GM12878 (cell line): Measurements from ENCODE around the gene SOX18. TPM values are rescaled to one million over a fixed set of nuclear protein-coding genes. Genes with fewer than 3 reads are reported as not detected.

Experiments
- ATAC-seq: fragments of 200-7000 bp; cut with Tn5 transposase; 3 replicates; pipeline ENCODE4 v1.9.1; 2020; ENCODE audit warnings: mild to moderate bottlenecking, moderate library complexity
- BruUV-seq: library from RNA; stranded (reverse); fragments of 400-500 nt; replicated peaks from 2 replicates; lab custom pipeline; 2021; lab: Mats Ljungman, UMichigan
- CTCF ChIA-PET: fragments of 300-600 bp; sonication (Branson Sonifier 250); formaldehyde crosslinking; extraction: SDS; loops from one replicate; lab custom pipeline; 2021; ENCODE audit warnings: inconsistent platforms; lab: Yijun Ruan, JAX
- POLR2A ChIA-PET: fragments of 350-600 bp; formaldehyde crosslinking; extraction: SDS; loops from one replicate; lab custom pipeline; 2021; ENCODE audit warnings: inconsistent platforms; lab: Charles Lee
- RAD21 ChIA-PET: fragments of 300-600 bp; sonication (Branson Sonifier 250); formaldehyde crosslinking; loops from one replicate; lab custom pipeline; 2023; ENCODE audit warnings: antibody characterized with exemption; ENCODE audit not compliant: unreplicated experiment; lab: Charles Lee
- SMC1A ChIA-PET: fragments of 300-600 bp; sonication (Branson Sonifier 250); formaldehyde crosslinking; loops from one replicate; lab custom pipeline; 2023; ENCODE audit not compliant: unreplicated experiment, uncharacterized antibody; lab: Charles Lee
- DNase-seq: peaks from one replicate; pipeline ENCODE4 v3.0.0-alpha.2; 2011; ENCODE audit warnings: low read depth, low spot score
- FAIRE-seq: peaks from 3 replicates; lab custom pipeline; 2011; peaks lifted over from hg19 to GRCh38; lab: Jason Lieb, UNC
- H2AFZ ChIP-seq: 2 replicates; pipeline ENCODE4 v1.6.0; 2011; ENCODE audit warnings: low read depth, low read length, control low read depth; ENCODE audit not compliant: control insufficient read depth
- H3K27ac ChIP-seq: 2 replicates; pipeline ENCODE4 v1.5.1; 2011; ENCODE audit warnings: control low read depth; ENCODE audit not compliant: control insufficient read depth, insufficient read depth
- H3K27me3 ChIP-seq, 2 experiments: replicated peaks in 1 of 2; 2 replicates each; pipeline versions ENCODE4 v1.6.0 to v1.6.1; 2011; ENCODE audit warnings: low read length in 1 of 2; ENCODE audit not compliant: control insufficient read depth in 2 of 2, insufficient read depth in 2 of 2
- H3K36me3 ChIP-seq, 2 experiments: 2 replicates each; pipeline ENCODE4 v1.5.1; 2011; ENCODE audit warnings: low read length in 1 of 2; ENCODE audit not compliant: control insufficient read depth in 2 of 2, insufficient read depth in 2 of 2
- H3K4me1 ChIP-seq: 2 replicates; pipeline ENCODE4 v1.6.1; 2011; ENCODE audit warnings: mild to moderate bottlenecking, low read length, moderate library complexity, mixed read lengths; ENCODE audit not compliant: control insufficient read depth, insufficient read depth
- H3K4me2 ChIP-seq: 2 replicates; pipeline ENCODE4 v1.6.0; 2011; ENCODE audit warnings: control low read depth; ENCODE audit not compliant: control insufficient read depth, insufficient read depth
- H3K4me3 ChIP-seq: fragments of 200-600 bp; sonication (generic); 2 replicates; pipeline ENCODE4 v1.5.1; 2016
- H3K79me2 ChIP-seq: 2 replicates; pipeline ENCODE4 v1.6.0; 2011; ENCODE audit warnings: low read length; ENCODE audit not compliant: control insufficient read depth, insufficient read depth
- H3K9ac ChIP-seq: 2 replicates; pipeline ENCODE4 v1.8.0; 2011; ENCODE audit warnings: low read length, control low read depth, mixed read lengths; ENCODE audit not compliant: control insufficient read depth, insufficient read depth
- H3K9me3 ChIP-seq: replicated peaks from 3 replicates; pipeline ENCODE4 v1.5.1; 2011; ENCODE audit warnings: mild to moderate bottlenecking, low read length; ENCODE audit not compliant: control insufficient read depth, insufficient read depth
- H4K20me1 ChIP-seq: 2 replicates; pipeline ENCODE4 v1.6.0; 2011; ENCODE audit not compliant: control insufficient read depth, insufficient read depth
- JUND ChIP-seq: IDR thresholded peaks from 2 replicates; pipeline ENCODE4 v1.6.1; 2012; ENCODE audit warnings: low read depth, mild to moderate bottlenecking, low read length, improper control_type of control experiment, moderate library complexity
- NFXL1 ChIP-seq: fragments of 450-650 bp; IDR thresholded peaks from 2 replicates; pipeline ENCODE4 v1.6.1; 2017; ENCODE audit warnings: antibody characterized with exemption, mild to moderate bottlenecking, borderline replicate concordance
- NR2C2 ChIP-seq: IDR thresholded peaks from 2 replicates; pipeline ENCODE4 v1.6.1; 2011; ENCODE audit warnings: borderline replicate concordance, low read depth; ENCODE audit not compliant: control insufficient read depth, insufficient read length
- NRF1 ChIP-seq: conservative IDR thresholded peaks from 2 replicates; pipeline ENCODE4 v1.6.1; 2011; ENCODE audit warnings: mild to moderate bottlenecking, low read depth, low read length, improper control_type of control experiment
- POLR2AphosphoS5 ChIP-seq: IDR thresholded peaks from 2 replicates; pipeline ENCODE4 v1.6.1; 2011; ENCODE audit warnings: mild to moderate bottlenecking, low read length, inconsistent platforms
- SUZ12 ChIP-seq: fragments of 200-600 bp; sonication (generic); IDR thresholded peaks from one replicate; pipeline ENCODE4 v1.6.1; 2018; ENCODE audit warnings: antibody characterized with exemption, mild to moderate bottlenecking; ENCODE audit not compliant: unreplicated experiment
- ZNF384 ChIP-seq: IDR thresholded peaks from 2 replicates; pipeline ENCODE4 v1.6.1; 2012; ENCODE audit warnings: low read depth, mild to moderate bottlenecking, low read length, improper control_type of control experiment, borderline replicate concordance
- ZZZ3 ChIP-seq: IDR thresholded peaks from 2 replicates; pipeline ENCODE4 v1.6.1; 2011; ENCODE audit warnings: low read depth; ENCODE audit not compliant: control insufficient read depth, insufficient read length
- WGBS: methylation state at CpG from one replicate; pipeline ENCODE4 v1.1.6; 2016; ENCODE audit warnings: low lambda C conversion rate; ENCODE audit not compliant: insufficient replicate concordance, insufficient coverage; ENCODE audit errors: missing lambda C conversion rate; 5-methylcytosine and 5-hydroxymethylcytosine counted together
- in situ Hi-C: fragments of 300-500 bp; cut with MboI; formaldehyde crosslinking; loops from 9 replicates; pipeline ENCODE4 v1.14.3; 2018; ENCODE audit warnings: mixed read lengths
- intact Hi-C: fragments of 100-400 bp; cut with micrococcal nuclease; formaldehyde crosslinking; loops from one replicate; pipeline ENCODE4 v1.14.2; 2022; ENCODE audit not compliant: unreplicated experiment
- polyA plus RNA-seq, 11 experiments: library from polyadenylated mRNA; depleted of rRNA in 4 of 11; unstranded in 6 of 11; stranded (reverse) in 5 of 11; fragments of >200 nt; fragmentation: Nextera tagmentation in 4 of 11; fragmentation: Illumina TruSeq in 1 of 11; extraction: Ambion mirVana in 4 of 11; extraction: Trizol in 1 of 11; gene quantifications; 1 replicate in 1 of 11; 2 replicates in 10 of 11; pipeline versions ENCODE4 v1.2.1 to v1.2.3, GENCODE V29; 2011 to 2016; ENCODE audit warnings: inconsistent platforms in 2 of 11, missing spikeins in 2 of 11, low read depth in 1 of 11
- total RNA-seq, 4 experiments: library from RNA; depleted of rRNA in 3 of 4; stranded (reverse); fragments of >200 nt in 3 of 4; fragmentation: Illumina TruSeq in 1 of 4; extraction: Trizol in 1 of 4; gene quantifications; 2 replicates each; pipeline versions ENCODE4 v1.2.1 to v1.2.3, GENCODE V29; 2013 to 2021
- TF ChIP-seq, protein P1 (sequence below), 3 experiments: IDR thresholded peaks in 2 of 3; conservative IDR thresholded peaks in 1 of 3; 2 replicates each; pipeline ENCODE4 v1.5.1; 2011; ENCODE audit warnings: low read depth in 3 of 3, low read length in 3 of 3, mild to moderate bottlenecking in 3 of 3, control low read depth in 2 of 3, moderate library complexity in 2 of 3, inconsistent platforms in 1 of 3, mixed read lengths in 1 of 3; ENCODE audit not compliant: control insufficient read depth in 2 of 3, insufficient read depth in 1 of 3; ENCODE audit errors: extremely low read depth in 1 of 3
- TF ChIP-seq, protein P2 (sequence below): fragments of 450-650 bp; IDR thresholded peaks from 2 replicates; pipeline ENCODE4 v1.6.1; 2017; ENCODE audit warnings: low read depth, mild to moderate bottlenecking, moderate library complexity
- TF ChIP-seq, protein P3 (sequence below): fragments of 450-650 bp; IDR thresholded peaks from 2 replicates; pipeline ENCODE4 v1.6.1; 2016; ENCODE audit warnings: mild to moderate bottlenecking, moderate library complexity, borderline replicate concordance
- TF ChIP-seq, protein P4 (sequence below): fragments of 450-650 bp; IDR thresholded peaks from 2 replicates; pipeline ENCODE4 v1.6.1; 2018; ENCODE audit warnings: borderline replicate concordance, mild to moderate bottlenecking; ENCODE audit not compliant: partially characterized antibody

The SOX18 gene
- total and polyA plus RNA-seq, 10 of the 15 experiments (the other 5 are each of a cell fraction or from before 2014, with no cell fraction given): 0.05 to 5.6 (median 0.28) TPM; not detected in 3

DNA sequence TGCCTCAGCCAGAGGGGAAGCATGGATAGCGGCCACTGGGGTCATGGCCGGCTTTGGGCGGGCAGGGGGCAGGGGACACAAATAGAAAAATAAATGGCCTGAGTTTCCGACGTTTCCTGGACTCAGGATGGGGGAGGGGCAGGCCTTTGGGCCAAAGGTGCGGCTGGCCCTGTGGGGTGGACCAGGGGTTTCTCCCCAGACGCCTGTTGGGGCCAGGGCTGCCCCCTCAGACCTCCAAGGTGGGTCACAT, 7.1 kb upstream of the SOX18 start:
- intact Hi-C loops (loop anchor here (2.0 to 10.0 kb wide), 4 partner anchors 18 to 192 kb away; partner anchors contain the start of genes ABHD16B, PRPF6, TPD52L2 and UCKL1), in situ Hi-C loops (no loop called here)
- WGBS: 65% methylated on average over 7 of the region's 7 CpGs
- RAD21 ChIA-PET: interaction anchor here (1.3 to 7.1 kb wide), 5 partner anchors 16 to 75 kb away, joined by 3 to 78 read pairs (median 7); partner anchors contain the start of gene PRPF6
- Histone ChIP-seq H3K4me1 (peaks cover 48% of the 10 kb centered on the region), H3K9me3 (no peaks in the 10 kb centered on the region), H3K4me2 (peak overlapping the region; percentile 90; the same call in 1 of the 2 replicates), H3K27me3 (no peaks in the 10 kb centered on the region; a peak in 1 of 4 replicates), H3K36me3 (no peaks in the 10 kb centered on the region), H3K27ac (peak overlapping the region; percentile 50), H2AFZ (no peak overlapping the region), H4K20me1 (no peaks in the 10 kb centered on the region), H3K4me3 (no peak overlapping the region), H3K79me2 (no peaks in the 10 kb centered on the region; the same call in none of the 2 replicates), H3K9ac (no peak overlapping the region)
- SMC1A ChIA-PET: no interaction called here
- BruUV-seq: no TSS peak
- TF ChIP-seq POLR2AphosphoS5: no peak
- TF ChIP-seq, protein P1, sequence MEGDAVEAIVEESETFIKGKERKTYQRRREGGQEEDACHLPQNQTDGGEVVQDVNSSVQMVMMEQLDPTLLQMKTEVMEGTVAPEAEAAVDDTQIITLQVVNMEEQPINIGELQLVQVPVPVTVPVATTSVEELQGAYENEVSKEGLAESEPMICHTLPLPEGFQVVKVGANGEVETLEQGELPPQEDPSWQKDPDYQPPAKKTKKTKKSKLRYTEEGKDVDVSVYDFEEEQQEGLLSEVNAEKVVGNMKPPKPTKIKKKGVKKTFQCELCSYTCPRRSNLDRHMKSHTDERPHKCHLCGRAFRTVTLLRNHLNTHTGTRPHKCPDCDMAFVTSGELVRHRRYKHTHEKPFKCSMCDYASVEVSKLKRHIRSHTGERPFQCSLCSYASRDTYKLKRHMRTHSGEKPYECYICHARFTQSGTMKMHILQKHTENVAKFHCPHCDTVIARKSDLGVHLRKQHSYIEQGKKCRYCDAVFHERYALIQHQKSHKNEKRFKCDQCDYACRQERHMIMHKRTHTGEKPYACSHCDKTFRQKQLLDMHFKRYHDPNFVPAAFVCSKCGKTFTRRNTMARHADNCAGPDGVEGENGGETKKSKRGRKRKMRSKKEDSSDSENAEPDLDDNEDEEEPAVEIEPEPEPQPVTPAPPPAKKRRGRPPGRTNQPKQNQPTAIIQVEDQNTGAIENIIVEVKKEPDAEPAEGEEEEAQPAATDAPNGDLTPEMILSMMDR (IDR thresholded peaks at IDR 0.05 in 2 of 3, conservative IDR thresholded peaks at IDR 0.05 in 1 of 3; ENCODE audit: control insufficient read depth in 2 of 3, extremely low read depth in 1 of 3, insufficient read depth in 1 of 3, low read depth in 3 of 3, low read length in 3 of 3): no peak
- TF ChIP-seq NFXL1: no peak
- TF ChIP-seq NR2C2: no peak
- TF ChIP-seq SUZ12: no peak
- no peak for TF ChIP-seq ZNF384
- TF ChIP-seq ZZZ3: no peak
- TF ChIP-seq, protein P2, sequence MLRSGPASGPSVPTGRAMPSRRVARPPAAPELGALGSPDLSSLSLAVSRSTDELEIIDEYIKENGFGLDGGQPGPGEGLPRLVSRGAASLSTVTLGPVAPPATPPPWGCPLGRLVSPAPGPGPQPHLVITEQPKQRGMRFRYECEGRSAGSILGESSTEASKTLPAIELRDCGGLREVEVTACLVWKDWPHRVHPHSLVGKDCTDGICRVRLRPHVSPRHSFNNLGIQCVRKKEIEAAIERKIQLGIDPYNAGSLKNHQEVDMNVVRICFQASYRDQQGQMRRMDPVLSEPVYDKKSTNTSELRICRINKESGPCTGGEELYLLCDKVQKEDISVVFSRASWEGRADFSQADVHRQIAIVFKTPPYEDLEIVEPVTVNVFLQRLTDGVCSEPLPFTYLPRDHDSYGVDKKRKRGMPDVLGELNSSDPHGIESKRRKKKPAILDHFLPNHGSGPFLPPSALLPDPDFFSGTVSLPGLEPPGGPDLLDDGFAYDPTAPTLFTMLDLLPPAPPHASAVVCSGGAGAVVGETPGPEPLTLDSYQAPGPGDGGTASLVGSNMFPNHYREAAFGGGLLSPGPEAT: no peak
- TF ChIP-seq, protein P3, sequence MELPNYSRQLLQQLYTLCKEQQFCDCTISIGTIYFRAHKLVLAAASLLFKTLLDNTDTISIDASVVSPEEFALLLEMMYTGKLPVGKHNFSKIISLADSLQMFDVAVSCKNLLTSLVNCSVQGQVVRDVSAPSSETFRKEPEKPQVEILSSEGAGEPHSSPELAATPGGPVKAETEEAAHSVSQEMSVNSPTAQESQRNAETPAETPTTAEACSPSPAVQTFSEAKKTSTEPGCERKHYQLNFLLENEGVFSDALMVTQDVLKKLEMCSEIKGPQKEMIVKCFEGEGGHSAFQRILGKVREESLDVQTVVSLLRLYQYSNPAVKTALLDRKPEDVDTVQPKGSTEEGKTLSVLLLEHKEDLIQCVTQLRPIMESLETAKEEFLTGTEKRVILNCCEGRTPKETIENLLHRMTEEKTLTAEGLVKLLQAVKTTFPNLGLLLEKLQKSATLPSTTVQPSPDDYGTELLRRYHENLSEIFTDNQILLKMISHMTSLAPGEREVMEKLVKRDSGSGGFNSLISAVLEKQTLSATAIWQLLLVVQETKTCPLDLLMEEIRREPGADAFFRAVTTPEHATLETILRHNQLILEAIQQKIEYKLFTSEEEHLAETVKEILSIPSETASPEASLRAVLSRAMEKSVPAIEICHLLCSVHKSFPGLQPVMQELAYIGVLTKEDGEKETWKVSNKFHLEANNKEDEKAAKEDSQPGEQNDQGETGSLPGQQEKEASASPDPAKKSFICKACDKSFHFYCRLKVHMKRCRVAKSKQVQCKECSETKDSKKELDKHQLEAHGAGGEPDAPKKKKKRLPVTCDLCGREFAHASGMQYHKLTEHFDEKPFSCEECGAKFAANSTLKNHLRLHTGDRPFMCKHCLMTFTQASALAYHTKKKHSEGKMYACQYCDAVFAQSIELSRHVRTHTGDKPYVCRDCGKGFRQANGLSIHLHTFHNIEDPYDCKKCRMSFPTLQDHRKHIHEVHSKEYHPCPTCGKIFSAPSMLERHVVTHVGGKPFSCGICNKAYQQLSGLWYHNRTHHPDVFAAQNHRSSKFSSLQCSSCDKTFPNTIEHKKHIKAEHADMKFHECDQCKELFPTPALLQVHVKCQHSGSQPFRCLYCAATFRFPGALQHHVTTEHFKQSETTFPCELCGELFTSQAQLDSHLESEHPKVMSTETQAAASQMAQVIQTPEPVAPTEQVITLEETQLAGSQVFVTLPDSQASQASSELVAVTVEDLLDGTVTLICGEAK: no peak
- TF ChIP-seq NRF1: no peak
- TF ChIP-seq, protein P4, sequence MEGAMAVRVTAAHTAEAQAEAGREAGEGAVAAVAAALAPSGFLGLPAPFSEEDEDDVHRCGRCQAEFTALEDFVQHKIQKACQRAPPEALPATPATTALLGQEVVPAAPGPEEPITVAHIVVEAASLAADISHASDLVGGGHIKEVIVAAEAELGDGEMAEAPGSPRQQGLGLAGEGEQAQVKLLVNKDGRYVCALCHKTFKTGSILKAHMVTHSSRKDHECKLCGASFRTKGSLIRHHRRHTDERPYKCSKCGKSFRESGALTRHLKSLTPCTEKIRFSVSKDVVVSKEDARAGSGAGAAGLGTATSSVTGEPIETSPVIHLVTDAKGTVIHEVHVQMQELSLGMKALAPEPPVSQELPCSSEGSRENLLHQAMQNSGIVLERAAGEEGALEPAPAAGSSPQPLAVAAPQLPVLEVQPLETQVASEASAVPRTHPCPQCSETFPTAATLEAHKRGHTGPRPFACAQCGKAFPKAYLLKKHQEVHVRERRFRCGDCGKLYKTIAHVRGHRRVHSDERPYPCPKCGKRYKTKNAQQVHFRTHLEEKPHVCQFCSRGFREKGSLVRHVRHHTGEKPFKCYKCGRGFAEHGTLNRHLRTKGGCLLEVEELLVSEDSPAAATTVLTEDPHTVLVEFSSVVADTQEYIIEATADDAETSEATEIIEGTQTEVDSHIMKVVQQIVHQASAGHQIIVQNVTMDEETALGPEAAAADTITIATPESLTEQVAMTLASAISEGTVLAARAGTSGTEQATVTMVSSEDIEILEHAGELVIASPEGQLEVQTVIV: no peak
- TF ChIP-seq JUND: no peak
- DNase-seq: no peak
- CTCF ChIA-PET: interaction anchor here (0.9 to 9.2 kb wide), 6 partner anchors 10 to 192 kb away, joined by 3 to 108 read pairs (median 8); partner anchors contain the start of genes PRPF6, SAMD10 and TPD52L2
- no peak for ATAC-seq
- FAIRE-seq: no peak
- POLR2A ChIA-PET: interaction anchor here (0.6 to 2.6 kb wide), 5 partner anchors 17 to 77 kb away, joined by 3 to 28 read pairs (median 4); no protein-coding TSS in a partner anchor
